Right kidney (tissue), 1 donor: Measurements from ENCODE around the gene KIF13A.
"Not testable (repeated sequence)": the region's sequence is repeated elsewhere in the genome, so short reads cannot be mapped to it uniquely, and the experiment has no call there.

Source experiments
- DNase-seq: peaks from one replicate; pipeline ENCODE4 v3.0.0-alpha.2; 2016

KIF13A gene

GRCh38 chr6:17904491-17905120, 82.8 kb downstream of the KIF13A start:
- DNase-seq, result no peak

DNA sequence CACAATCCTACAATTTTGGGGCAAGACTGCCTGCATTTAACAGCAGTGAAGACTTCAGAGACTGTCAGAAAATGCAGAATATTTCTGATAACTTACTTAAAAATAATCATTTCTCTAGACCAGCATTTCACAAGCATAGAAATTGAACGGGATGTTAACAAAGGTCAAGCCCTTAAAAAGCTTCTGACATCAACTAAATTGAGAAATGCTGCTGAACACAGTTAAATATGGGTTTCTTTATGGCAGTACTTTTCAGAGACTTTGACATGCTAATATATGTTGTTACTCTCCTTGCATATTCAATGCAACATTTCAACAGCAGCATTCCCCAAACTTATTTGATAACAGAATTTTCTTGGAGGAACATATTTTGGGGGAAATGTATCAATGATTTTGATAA, 84.5 kb downstream of the KIF13A start:
- DNase-seq, result no peak

DNA sequence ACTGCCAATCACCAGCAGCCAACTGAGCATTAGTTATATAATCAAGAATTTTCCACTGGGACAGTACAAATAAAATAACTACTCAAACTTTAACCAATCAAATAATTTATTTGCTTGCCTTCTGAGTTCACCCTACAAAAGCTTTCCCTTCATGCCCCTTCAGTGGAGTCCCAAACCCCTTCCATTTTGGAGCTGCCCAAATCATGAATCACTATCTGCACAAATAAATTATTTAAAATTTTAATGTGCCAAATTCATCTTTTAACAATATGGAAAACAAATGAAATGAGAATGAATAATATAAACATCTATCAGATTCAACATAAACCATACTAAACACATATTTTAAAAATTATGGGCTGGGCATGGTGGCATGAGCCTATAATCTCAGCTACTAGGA, 85.9 kb downstream of the KIF13A start:
- no peak for DNase-seq

DNA sequence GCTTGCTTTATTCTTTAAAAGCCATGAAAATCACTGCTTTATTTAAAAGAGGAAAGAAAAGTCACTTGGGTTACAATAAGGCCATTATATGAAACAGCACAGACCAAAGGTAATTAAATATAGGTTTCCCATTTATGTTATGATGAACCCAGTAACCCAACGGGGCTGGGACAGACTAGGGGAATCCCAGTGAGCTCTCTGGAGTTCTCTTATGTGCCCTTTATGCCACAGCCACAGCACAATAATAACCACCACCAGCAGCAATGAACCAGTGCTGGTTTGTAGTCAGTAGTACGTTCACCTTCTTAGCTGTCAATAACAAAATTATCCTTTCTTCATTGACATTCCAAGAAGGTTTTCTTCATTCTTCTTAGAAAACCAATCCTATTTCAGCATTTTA, 87.4 kb downstream of the KIF13A start:
- DNase-seq, result no peak

- no peak for DNase-seq
Observed at GRCh38 chr6:17899491-17899890, 87.9 kb downstream of the KIF13A start.

- no peak for DNase-seq
Observed at GRCh38 chr6:17897681-17898080, 89.8 kb downstream of the KIF13A start.

GRCh38 chr6:17894905-17895304, 92.5 kb downstream of the KIF13A start:
- no peak for DNase-seq

DNA sequence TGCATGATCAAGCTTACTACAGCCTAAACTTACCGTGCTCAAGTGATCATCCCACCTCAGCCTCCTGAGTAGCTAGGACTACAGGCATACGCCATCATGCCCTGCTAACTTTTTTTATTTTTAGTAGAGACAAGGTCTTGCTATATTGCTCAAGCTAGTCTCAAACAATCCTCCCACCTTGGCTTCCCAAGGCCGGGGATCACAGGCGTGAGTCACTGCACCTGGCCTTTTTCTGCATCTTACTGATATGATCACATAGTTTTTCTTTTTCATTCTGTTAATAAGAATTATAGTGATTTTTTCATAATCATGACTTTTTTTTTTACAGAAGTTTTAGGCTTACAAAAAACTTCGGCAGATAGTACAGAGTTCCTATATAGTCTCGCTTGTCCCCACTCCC, 93.2 kb downstream of the KIF13A start:
- no peak for DNase-seq

DNA sequence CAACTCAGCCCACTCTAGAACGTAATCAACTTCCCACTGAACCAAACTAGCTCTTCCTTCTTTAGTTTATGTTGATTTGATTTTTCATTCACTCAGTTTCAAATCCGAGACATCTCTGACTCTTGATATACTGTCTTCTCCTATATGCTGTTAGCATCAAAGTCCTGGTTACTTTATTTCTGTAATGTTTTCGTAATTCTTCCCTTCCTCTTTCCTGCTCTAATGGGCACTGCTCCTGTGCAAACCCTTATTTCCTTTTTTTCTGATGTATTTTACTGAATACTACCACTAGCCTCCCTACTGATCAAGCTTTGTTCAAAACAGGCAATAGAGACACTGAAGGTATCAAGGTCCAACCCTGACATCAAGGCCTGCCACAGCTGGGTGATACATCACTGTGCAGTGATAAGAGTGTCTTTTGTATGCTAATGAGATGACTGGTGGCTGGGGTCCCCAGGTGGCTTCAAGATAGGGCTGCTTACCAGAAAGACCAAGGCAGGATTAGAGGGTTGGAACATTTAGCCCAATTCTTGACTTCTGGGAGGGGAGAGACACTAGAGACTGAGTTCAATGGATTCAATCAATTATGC, 95.2 kb downstream of the KIF13A start:
- no peak for DNase-seq

GRCh38 chr6:17890309-17890708, 97.1 kb downstream of the KIF13A start:
- DNase-seq, result no peak

DNA sequence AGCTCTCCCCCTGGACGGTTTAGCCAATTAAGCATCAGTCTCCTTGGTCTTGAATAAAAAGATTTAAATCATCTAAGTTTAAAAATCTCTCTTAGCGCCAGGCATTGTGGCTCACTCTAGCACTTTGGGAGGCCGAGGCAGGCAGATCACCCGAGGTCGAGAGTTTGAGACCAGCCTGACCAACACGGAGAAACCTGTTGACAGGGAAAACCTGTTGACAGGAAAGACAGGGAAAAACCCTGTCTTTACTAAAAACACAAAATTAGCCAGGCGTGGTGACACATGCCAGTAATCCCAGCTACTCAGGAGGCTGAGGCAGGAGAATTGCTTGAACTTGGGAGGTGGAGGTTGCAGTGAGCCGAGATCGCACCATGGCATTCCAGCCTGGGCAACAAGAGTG, 97.7 kb downstream of the KIF13A start:
- not testable (repeated sequence) for DNase-seq

GRCh38 chr6:17886891-17887290, 100.5 kb downstream of the KIF13A start:
- DNase-seq, result no peak

DNA sequence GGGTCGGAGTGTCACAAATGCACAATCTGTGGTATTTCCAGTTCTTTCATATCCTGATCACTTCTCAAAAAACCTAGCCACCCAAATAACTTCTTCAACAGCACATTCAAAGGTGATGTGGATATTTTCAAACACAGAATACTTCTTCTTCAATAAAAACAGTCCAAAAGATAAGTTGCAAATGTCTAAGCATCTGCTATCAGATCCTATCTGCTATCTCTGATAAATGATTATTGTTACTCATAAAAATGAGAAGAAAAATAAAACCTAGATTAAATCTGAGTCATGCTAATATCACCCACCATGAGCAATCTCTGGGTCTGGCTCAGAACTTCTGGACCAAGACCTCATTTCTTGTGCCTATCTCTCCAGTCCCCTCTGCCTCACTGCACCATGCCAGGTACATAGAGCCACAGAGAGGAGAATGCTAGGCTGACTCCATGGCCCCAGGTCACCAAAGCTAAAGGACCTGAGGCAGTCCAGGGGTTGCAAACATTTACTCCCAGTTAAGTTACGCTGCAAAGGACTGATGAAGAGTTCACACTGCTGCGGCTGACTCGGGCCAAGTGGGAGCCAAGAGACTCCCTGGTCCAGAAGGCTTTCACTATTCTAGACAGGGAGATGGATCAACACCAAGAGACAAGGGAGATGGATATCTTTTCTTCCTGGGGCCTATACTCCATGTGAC, 101.4 kb downstream of the KIF13A start:
- DNase-seq, result no peak

- DNase-seq, result no peak
Observed at GRCh38 chr6:17884498-17885478, 102.6 kb downstream of the KIF13A start.

DNA sequence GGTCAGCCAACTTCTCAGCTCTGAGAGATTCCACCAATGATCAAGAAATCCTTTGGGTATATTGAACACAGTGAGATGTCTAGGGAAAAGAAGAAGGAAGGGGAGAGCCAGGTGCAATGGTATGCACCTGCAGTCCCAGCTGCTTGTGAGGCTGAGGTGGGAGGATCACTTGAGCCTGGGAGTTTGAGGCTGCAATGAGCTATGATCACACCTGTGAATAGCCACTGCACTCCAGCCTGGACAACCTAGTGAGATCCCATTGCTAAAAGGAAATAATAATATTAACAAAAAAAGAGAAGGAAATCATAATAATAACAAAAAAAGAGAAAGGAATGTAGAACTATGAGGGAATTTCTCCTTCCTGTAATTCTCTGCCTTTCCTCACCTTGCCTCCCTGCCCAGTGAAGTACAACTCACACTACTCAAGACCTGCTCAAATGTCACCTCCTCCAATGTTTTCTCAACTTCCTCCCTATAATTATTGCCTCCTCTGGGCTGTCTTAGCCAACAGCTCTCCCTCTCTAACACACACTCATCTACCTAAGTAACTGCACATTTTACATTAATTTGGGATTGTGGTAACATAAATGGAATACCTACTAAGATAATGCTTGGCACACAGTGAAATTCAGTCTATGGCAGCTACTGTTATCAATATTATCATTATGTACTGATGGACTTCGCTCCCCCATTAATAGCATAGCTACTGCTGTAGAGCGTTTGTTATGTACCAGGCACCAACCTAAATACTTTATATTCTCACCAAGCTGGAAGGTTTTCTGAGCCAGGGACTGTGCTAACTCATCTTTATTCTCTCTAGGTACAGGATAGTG, 103.6 kb downstream of the KIF13A start:
- no peak for DNase-seq

DNA sequence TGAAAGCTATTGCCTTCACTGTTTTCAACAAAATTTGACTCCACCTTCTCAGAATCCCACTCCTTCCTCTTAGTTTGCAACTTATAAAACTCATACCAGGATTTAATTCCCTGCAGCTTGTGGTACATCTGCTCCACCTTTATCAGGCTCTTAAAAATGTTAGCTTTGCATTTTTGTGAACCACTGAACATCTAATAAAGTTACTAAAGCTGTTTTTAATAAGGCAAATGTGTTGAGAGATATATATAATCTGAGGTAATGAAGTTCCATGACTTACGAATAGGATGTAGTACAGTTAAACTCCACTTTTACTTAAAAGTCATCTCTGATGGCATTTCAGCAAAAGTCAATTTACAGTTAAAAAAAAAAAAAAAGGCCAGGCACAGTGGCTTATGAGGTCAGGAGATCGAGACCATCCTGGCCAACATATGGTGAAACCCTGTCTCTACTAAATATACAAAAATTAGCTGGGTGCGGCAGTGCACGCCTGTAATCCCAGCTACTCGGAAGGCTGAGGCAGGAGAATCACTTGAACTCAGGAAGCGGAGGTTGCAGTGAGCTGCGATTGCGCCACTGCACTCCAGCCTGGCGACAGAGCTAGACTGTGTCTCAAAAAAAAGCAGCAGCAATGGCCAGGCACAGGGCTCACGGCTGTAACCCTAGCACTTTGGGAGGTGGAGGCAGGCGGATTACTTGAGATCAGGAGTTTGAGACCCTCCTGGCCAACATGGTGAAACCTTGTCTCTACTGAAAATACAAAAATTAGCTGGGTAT, 106.2 kb downstream of the KIF13A start:
- DNase-seq, result no peak

- no peak for DNase-seq
Observed at GRCh38 chr6:17879184-17879583, 108.3 kb downstream of the KIF13A start.

DNA sequence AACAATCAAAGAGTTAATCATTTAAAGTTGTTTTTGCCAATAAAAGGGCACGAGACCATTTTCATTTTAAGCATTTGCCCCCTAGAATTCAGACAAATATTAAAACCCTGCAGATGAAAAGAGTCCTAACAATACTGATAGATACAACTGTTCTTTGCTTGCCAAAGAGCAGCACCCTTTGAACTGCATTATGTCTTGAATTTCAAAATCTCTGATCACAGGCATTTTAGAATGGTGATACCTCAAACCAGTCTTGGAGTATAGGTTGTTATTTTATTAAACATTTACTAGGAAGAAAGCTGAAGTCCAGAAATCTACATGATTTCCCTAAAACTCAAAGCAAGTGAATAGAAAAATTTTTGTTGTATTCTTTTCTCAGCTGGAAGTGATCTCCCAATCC, 108.7 kb downstream of the KIF13A start:
- no peak for DNase-seq

GRCh38 chr6:17877895-17878440, 109.5 kb downstream of the KIF13A start:
- DNase-seq, result no peak

GRCh38 chr6:17877196-17877894, 110.1 kb downstream of the KIF13A start:
- DNase-seq, result no peak
